GM19455 (cell line): ENCODE data around the gene MCEMP1.

ENCODE experiments used
- ATAC-seq: cut with Tn5 transposase; IDR thresholded peaks from one replicate; pipeline ENCODE4 v1.9.1; 2021; ENCODE audit not compliant: unreplicated experiment

Gene MCEMP1

DNA sequence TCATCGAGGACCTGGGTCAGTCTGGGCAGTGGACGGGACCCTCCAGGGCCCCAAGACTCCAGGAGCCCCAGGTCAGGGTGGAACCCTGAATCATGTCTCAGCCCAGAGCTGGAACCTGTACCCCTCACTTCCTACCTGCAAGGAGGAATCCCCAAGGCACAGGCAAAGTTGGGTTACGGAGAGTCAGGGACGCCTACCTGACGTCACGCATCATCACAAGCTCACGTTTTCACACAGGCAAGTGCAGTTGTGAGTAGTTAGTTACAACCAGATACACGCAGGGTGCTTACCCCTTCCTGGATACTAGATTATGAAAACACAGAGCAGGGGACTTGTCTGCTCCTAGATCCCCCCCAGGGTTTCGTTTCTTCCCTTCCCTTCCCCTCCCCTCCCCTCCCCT lies 6.1 kb upstream of the MCEMP1 start:
- no peak for ATAC-seq

DNA sequence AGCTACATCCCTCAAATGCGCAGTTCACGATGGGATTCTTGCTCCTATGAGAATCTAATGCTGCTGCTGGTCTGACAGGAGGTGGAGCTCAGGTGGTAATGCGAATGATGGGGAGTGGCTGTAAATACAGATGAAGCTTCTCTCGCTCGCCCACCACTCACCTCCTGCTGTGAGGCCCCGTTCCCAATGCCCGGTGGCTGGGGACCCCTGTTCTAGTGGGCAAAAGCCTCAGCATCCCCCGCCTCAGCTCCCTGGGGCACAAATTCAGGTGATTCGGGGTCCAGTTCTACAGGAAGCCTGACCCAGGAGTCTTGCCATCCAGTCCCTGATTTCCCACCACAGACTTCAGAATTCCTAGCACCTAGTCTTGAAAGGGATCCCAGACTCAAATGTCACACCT lies 4.4 kb upstream of the MCEMP1 start:
- ATAC-seq: no peak

GRCh38 chr19:7674010-7675005 lies 2.6 kb upstream of the MCEMP1 start:
- no peak for ATAC-seq

DNA sequence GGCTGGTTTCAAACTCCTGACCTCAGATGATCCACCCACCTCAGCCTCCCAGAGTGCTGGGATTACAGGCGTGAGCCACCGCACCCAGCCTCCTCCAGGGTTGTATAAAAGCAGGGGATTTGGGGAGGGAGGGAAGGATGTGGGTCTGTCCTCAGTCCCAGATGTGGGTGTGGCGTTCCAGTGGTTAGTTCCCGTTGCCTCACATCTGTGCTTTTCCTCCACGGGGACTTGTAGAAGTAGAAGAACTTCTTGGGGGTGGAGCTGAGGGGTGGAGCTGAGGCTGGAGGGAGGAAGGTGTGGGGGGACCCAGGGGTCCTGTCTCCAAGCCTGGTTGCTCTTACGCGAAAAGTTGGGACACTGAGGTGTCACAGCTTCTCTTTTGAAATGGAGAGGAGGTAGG lies 514 bp upstream of the MCEMP1 start:
- no peak for ATAC-seq

DNA sequence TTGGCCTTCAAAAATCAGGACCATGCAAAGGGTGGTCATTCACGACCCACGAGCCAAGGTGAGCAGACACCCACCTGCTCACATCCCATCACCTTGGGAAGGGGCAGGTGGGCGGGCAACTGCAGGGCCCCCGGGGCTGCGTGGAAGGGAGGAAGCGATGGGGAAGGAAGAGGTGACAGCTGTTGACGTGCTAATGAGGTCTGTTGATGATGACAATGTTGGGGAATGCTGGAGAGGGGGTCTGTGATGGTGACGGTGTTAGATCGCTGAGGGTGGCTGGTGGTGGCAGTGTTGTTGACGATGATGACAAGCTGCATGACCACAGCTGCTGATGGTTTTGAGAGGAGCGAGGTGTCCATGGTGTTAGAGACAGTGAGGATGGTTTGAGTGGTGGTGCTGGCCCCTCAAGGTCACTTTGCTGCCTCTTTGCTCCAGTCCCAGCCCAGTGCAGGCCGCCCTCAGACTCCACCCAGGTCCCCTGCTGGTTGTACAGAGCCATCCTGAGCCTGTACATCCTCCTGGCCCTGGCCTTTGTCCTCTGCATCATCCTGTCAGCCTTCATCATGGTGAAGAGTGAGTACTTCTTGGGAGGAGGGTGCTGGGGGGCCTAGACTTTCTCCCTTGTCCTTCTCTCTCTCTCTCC lies 900 bp downstream of the MCEMP1 start:
- no peak for ATAC-seq

DNA sequence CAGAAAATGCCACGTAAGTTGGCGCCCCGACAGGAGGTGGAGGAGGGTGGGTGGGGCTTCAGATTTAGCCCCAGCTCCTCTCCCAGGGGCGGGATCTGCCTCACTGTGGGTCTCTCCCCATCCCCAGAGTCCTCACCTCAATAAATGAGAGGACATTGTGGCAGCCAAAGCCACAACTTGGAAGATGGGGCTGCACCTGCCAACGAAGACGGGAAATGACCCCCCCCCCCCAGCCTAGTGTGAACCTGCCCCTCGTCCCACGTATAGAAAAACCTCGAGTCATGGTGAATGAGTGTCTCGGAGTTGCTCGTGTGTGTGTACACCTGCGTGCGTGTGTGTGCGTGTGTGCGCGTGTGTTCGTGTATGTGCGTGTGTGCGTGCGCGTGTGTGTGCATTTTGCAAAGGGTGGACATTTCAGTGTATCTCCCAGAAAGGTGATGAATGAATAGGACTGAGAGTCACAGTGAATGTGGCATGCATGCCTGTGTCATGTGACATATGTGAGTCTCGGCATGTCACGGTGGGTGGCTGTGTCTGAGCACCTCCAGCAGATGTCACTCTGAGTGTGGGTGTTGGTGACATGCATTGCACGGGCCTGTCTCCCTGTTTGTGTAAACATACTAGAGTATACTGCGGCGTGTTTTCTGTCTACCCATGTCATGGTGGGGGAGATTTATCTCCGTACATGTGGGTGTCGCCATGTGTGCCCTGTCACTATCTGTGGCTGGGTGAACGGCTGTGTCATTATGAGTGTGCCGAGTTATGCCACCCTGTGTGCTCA lies 2.3 kb downstream of the MCEMP1 start:
- no peak for ATAC-seq

GRCh38 chr19:7679771-7680605 lies 3.1 kb downstream of the MCEMP1 start:
- peak; percentile 2 for ATAC-seq

DNA sequence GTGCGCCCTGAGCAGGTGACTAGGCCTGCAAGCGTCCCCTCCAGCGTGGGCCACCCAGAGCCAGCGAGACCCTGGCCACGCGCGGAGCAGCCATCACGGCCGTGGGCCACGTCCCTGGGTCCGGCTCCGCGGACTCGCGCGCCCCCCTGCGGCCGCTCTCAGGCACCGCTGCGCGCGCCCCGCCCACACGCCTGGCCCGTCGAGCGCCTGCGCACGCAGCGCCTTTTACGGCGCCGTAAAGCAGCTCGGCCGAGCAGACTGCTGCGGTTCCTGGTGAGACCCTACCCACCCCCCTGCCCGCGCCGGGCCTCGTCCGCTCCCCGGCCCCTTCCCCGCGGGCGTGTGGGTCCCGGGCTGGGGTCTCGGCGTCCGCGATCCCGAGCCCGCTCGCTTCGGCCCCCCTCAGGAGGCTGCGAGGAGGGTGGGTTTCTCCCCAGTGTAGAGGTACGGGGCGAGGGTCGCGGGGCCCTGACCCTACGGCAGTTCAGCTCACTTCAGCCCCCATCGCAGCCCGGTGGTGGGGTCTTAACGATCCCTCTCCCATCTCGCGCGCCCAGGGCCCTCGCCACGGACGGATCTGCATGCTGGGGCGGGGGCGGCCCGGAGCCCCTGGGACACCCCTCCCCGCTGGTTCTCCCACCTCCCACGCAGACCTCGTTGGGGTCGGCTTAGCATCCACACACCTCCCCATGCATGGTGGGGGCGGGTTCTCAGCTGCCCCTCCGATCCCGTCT lies 3.9 kb downstream of the MCEMP1 start, which contains the start of gene TRAPPC5:
Gene TRAPPC5, plus strand, starts transcription at position 228 of the 734 bp plus-strand sequence. CDS start 1,421 bp downstream, outside the sequence.
- peak; percentile 40 for ATAC-seq

DNA sequence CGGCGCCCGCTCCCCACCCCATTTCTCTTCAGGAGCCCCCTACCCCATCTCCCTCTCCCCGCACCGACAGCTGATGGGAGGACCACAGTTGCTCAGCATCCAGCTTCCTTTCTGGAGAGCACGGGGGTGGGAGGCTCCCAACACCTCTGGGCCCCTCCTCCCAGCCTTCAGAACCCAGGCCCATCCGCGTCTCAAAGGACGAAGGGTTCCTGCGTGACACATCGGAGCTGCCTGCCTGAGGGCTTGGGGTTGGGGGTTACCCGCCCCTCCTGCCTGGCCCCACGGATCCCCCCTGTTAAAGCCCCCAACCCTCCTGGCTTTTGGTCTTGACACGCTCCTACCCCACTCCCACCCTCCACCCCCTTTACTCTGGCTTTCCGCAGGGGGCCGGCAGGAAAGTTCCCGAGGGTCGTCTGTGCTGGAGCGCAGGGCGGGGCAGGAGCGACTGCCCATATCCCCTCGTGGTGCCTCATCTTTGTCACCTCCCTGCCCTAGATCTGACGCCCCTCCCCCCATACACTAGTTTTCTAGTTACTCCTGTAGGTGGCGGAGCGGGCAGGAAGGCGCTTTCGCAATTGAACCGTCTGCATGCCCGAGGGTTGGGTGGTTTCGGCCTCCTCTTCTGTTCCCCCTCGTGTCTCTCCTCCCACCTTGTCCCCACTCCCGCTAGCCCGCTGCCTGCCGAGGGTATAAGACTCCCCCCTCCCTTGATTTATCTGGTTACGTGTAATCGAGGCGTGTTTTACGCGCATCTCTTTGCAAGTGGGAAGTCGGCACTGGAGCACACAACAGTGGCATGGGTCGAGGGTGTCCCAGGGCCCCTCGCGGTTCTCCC lies 4.7 kb downstream of the MCEMP1 start:
- peak; percentile 34 for ATAC-seq

GRCh38 chr19:7682175-7682855 lies 5.4 kb downstream of the MCEMP1 start:
- no peak for ATAC-seq

- no peak for ATAC-seq
Measured at GRCh38 chr19:7685546-7686445, 8.9 kb downstream of the MCEMP1 start.

- no peak for ATAC-seq
Measured at GRCh38 chr19:7687177-7687576, 10.3 kb downstream of the MCEMP1 start.

DNA sequence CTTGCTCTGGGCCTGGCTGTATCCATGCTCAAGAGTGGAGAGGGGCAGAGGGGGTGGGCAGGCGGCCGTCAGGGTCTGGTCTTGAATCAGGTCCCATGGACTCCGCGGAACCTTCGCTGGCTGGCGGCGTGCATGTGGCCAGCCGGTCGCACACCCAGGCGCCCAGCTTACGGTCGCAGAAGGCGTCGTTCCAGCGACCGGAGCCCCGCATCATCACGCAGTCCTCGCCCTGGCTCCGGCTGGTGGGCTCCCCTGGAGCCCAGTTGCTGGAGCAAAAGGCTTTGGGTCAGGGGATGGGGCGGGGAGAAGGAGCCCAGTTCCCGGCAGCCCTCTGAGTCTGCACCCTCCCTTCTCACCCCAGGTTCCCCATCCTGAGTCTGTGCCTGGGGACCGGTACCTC lies 12.3 kb downstream of the MCEMP1 start:
- ATAC-seq: no peak

GRCh38 chr19:7690779-7691258 lies 13.9 kb downstream of the MCEMP1 start:
- no peak for ATAC-seq

- ATAC-seq: no peak
Measured at GRCh38 chr19:7691497-7691896, 14.6 kb downstream of the MCEMP1 start.

DNA sequence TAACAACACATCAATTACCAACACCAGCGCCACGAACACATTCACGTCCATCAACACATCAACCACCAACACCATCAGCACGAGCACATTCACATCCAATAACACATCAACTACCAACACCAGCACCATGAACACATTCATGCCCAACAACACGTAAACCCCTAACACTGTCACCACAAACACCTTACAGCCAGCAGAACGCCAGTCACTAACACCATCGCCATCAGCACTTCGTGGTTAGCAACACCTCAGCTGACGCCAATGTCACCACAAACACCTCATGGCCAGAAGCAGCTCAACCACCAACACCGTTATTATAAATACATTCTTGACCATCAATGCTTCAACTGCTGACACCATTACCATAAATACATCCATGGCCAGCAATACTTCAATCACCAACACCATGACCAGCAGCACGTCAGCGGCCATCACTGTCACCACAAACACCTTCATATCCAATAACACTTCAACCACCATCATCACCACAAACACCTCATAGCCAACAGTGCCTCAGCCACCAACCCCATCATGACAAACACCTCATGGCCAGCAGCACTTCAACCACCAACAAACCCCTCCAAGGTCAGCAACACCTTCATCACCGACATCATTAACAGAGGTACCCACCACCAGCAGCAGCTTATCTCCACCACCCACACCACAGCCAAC lies 15.7 kb downstream of the MCEMP1 start:
- no peak for ATAC-seq

GRCh38 chr19:7694499-7694898 lies 17.6 kb downstream of the MCEMP1 start:
- no peak for ATAC-seq
